SK-N-SH (cell line): ENCODE data around the gene PPP1R2B. TPM values are rescaled to one million over a fixed set of nuclear protein-coding genes. Genes with fewer than 3 reads are reported as not detected.

Experiments used
- CTCF ChIA-PET: fragments of 300-600, 350-600 bp; formaldehyde crosslinking; extraction: SDS; loops from one replicate; lab custom pipeline; 2021; lab: Yijun Ruan, JAX
- POLR2A ChIA-PET: fragments of 350-600 bp; sonication (Branson Sonifier 250); formaldehyde crosslinking; extraction: SDS; loops from one replicate; lab custom pipeline; 2020; ENCODE audit warnings: antibody characterized with exemption, inconsistent platforms; lab: Yijun Ruan, JAX
- DNase-seq: peaks from one replicate; pipeline ENCODE4 v3.0.0; 2012
- H2AFZ ChIP-seq: fragments of 200-600 bp; sonication (generic); 2 replicates; pipeline ENCODE4 v1.8.1; 2016; ENCODE audit warnings: antibody characterized with exemption, mild to moderate bottlenecking, low read depth
- H3F3A ChIP-seq: fragments of 200-600 bp; sonication (generic); replicated peaks from 2 replicates; pipeline ENCODE3; 2016; ENCODE audit warnings: antibody characterized with exemption, mild to moderate bottlenecking; ENCODE audit not compliant: insufficient read depth
- H3K27ac ChIP-seq, 2 experiments: fragments of 200-500 bp in 1 of 2; fragments of 200-600 bp in 1 of 2; sonication (Bioruptor generic) in 1 of 2; sonication (generic), shearing (Covaris generic) in 1 of 2; 2 replicates each; pipeline versions ENCODE4 v1.5.1 to v1.6.1; 2014 to 2016; ENCODE audit warnings: low read depth in 2 of 2, inconsistent platforms in 1 of 2, low read length in 1 of 2, mild to moderate bottlenecking in 1 of 2, mixed read lengths in 1 of 2
- H3K27me3 ChIP-seq: fragments of 200-600 bp; sonication (generic), shearing (Covaris generic); 2 replicates; pipeline ENCODE4 v1.6.1; 2016; ENCODE audit warnings: mixed run types; ENCODE audit not compliant: insufficient read depth
- H3K36me3 ChIP-seq, 2 experiments: fragments of 200-500 bp in 1 of 2; fragments of 200-600 bp in 1 of 2; sonication (Bioruptor generic) in 1 of 2; sonication (generic) in 1 of 2; replicated peaks in 1 of 2; 2 replicates each; pipeline versions ENCODE3 to v1.5.1; 2014 to 2016; ENCODE audit warnings: low read length in 1 of 2, mild to moderate bottlenecking in 1 of 2; ENCODE audit not compliant: insufficient read depth in 2 of 2, control insufficient read depth in 1 of 2
- H3K4me1 ChIP-seq, 2 experiments: fragments of 200-500 bp in 1 of 2; fragments of 200-600 bp in 1 of 2; sonication (Bioruptor generic) in 1 of 2; sonication (generic), shearing (Covaris generic) in 1 of 2; 2 replicates each; pipeline versions ENCODE4 v1.5.1 to v1.6.1; 2014 to 2016; ENCODE audit warnings: low read depth in 1 of 2, low read length in 1 of 2, mixed run types in 1 of 2; ENCODE audit not compliant: insufficient read depth in 2 of 2, control insufficient read depth in 1 of 2
- H3K4me2 ChIP-seq: fragments of 200-600 bp; sonication (generic), shearing (Covaris generic); 2 replicates; pipeline ENCODE4 v1.6.1; 2017; ENCODE audit warnings: mixed run types
- H3K4me3 ChIP-seq, 2 experiments: fragments of 200-500 bp in 1 of 2; fragments of 200-600 bp in 1 of 2; sonication (Bioruptor generic) in 1 of 2; sonication (generic), shearing (Covaris generic) in 1 of 2; 2 replicates each; pipeline versions ENCODE4 v1.5.1 to v1.8.1; 2014 to 2016; ENCODE audit warnings: low read depth in 2 of 2, inconsistent platforms in 1 of 2, low read length in 1 of 2, mild to moderate bottlenecking in 1 of 2, mixed read lengths in 1 of 2, moderate library complexity in 1 of 2
- H3K79me2 ChIP-seq: fragments of 200-600 bp; sonication (generic); 2 replicates; pipeline ENCODE4 v1.8.1; 2017; ENCODE audit warnings: mild to moderate bottlenecking; ENCODE audit not compliant: insufficient read depth
- H3K9ac ChIP-seq: fragments of 200-600 bp; sonication (generic); 2 replicates; pipeline ENCODE4 v1.6.1; 2017; ENCODE audit warnings: mixed run types
- H3K9me2 ChIP-seq: fragments of 200-600 bp; sonication (generic); 2 replicates; pipeline ENCODE4 v1.6.1; 2017; ENCODE audit warnings: mixed run types
- H3K9me3 ChIP-seq: fragments of 200-600 bp; sonication (generic); 2 replicates; pipeline ENCODE4 v1.6.1; 2017; ENCODE audit warnings: mixed run types, mild to moderate bottlenecking, moderate library complexity
- H4K20me1 ChIP-seq: fragments of 200-600 bp; sonication (generic); 2 replicates; pipeline ENCODE4 v1.6.1; 2017; ENCODE audit warnings: mild to moderate bottlenecking, mixed run types; ENCODE audit not compliant: insufficient read depth
- CTCF ChIP-seq: fragments of 200-600 bp; sonication (generic); IDR thresholded peaks from 2 replicates; pipeline ENCODE4 v1.6.1; 2017; ENCODE audit warnings: antibody characterized with exemption, mild to moderate bottlenecking, moderate library complexity
- FOSL2 ChIP-seq: IDR thresholded peaks from 2 replicates; pipeline ENCODE4 v1.4.0; 2012; ENCODE audit warnings: low read depth, mild to moderate bottlenecking, moderate library complexity, borderline replicate concordance
- FOXM1 ChIP-seq: IDR thresholded peaks from 2 replicates; pipeline ENCODE4 v1.4.0; 2012; ENCODE audit warnings: low read depth, mild to moderate bottlenecking
- GATA2 ChIP-seq: sonication (generic); formaldehyde crosslinking; IDR thresholded peaks from 2 replicates; pipeline ENCODE4 v1.5.0; 2020; ENCODE audit warnings: mild to moderate bottlenecking, missing genetic modification reagents
- JUND ChIP-seq: IDR thresholded peaks from 2 replicates; pipeline ENCODE4 v1.4.0; 2012
- MEF2A ChIP-seq: IDR thresholded peaks from 2 replicates; pipeline ENCODE4 v1.4.0; 2012; ENCODE audit warnings: low read depth, borderline replicate concordance
- NFIC ChIP-seq: IDR thresholded peaks from 2 replicates; pipeline ENCODE4 v1.4.0; 2012; ENCODE audit warnings: borderline replicate concordance
- POLR2AphosphoS5 ChIP-seq: IDR thresholded peaks from 2 replicates; pipeline ENCODE4 v1.6.1; 2012; ENCODE audit warnings: low read depth, low read length
- SMC3 ChIP-seq: IDR thresholded peaks from 2 replicates; pipeline ENCODE4 v1.6.1; 2012; ENCODE audit warnings: low read depth, low read length, improper control_type of control experiment
- TAF1 ChIP-seq: IDR thresholded peaks from 2 replicates; pipeline ENCODE4 v1.6.1; 2012; ENCODE audit warnings: low read depth, mild to moderate bottlenecking, low read length, moderate library complexity, borderline replicate concordance
- TCF12 ChIP-seq: IDR thresholded peaks from 2 replicates; pipeline ENCODE4 v1.4.0; 2012
- TEAD4 ChIP-seq: IDR thresholded peaks from 2 replicates; pipeline ENCODE4 v1.4.0; 2012; ENCODE audit warnings: mild to moderate bottlenecking, borderline replicate concordance; ENCODE audit not compliant: insufficient read depth
- USF1 ChIP-seq: IDR thresholded peaks from 2 replicates; pipeline ENCODE4 v1.4.0; 2012; ENCODE audit warnings: low read depth, borderline replicate concordance
- USF2 ChIP-seq: fragments of 150-350 bp; IDR thresholded peaks from 2 replicates; pipeline ENCODE4 v1.6.1; 2017; ENCODE audit warnings: antibody characterized with exemption, low read length, low read depth, borderline replicate concordance
- ZBTB33 ChIP-seq: IDR thresholded peaks from 2 replicates; pipeline ENCODE4 v1.4.0; 2012; ENCODE audit warnings: low read depth, borderline replicate concordance
- WGBS: methylation state at CpG from one replicate; pipeline ENCODE4 v1.1.6; 2017; ENCODE audit warnings: low lambda C conversion rate; 5-methylcytosine and 5-hydroxymethylcytosine counted together
- polyA plus RNA-seq, 3 experiments: library from polyadenylated mRNA; depleted of rRNA; stranded (reverse); fragments of >200 nt; gene quantifications; 2 replicates each; pipeline ENCODE4 v1.2.3, GENCODE V29; 2012
- TF ChIP-seq, protein P1 (sequence below): IDR thresholded peaks from 2 replicates; pipeline ENCODE4; 2012
- TF ChIP-seq, protein P2 (sequence below): IDR thresholded peaks from 2 replicates; pipeline ENCODE4 v1.4.0; 2012; ENCODE audit warnings: low read depth

PPP1R2B gene
- polyA plus RNA-seq, 1 of the 3 experiments (the other 2 are of a cell fraction), result not detected

- H3K4me3 ChIP-seq, result no peak overlapping the region
- H3K4me1 ChIP-seq, result no peaks in the 10 kb centered on the region
- CTCF ChIA-PET, result no interaction called here
- no peaks in the 10 kb centered on the region for H3K9me3 ChIP-seq
- H3K9ac ChIP-seq, result no peak overlapping the region
- DNase-seq, result no peak
- H3K79me2 ChIP-seq, result no peaks in the 10 kb centered on the region
- H3K4me2 ChIP-seq, result no peak overlapping the region
- WGBS, result 42% methylated on average over 3 of the region's 3 CpGs
- H3K36me3 ChIP-seq, result no peaks in the 10 kb centered on the region
- H3F3A ChIP-seq, result no peaks in the 10 kb centered on the region
- no peaks in the 10 kb centered on the region for H4K20me1 ChIP-seq
- H3K27me3 ChIP-seq, result no peaks in the 10 kb centered on the region
- H3K27ac ChIP-seq, result no peak overlapping the region
- H2AFZ ChIP-seq, result no peak overlapping the region
- POLR2A ChIA-PET, result no interaction called here
- TF ChIP-seq CTCF (no peak), ZBTB33 (no peak), USF2 (no peak), USF1 (no peak), SMC3 (no peak), TCF12 (no peak), FOSL2 (no peak), POLR2AphosphoS5 (no peak), FOXM1 (no peak), NFIC (no peak), JUND (no peak), TEAD4 (no peak), GATA2 (no peak), TAF1 (no peak), MEF2A (no peak)
- TF ChIP-seq, protein P1, sequence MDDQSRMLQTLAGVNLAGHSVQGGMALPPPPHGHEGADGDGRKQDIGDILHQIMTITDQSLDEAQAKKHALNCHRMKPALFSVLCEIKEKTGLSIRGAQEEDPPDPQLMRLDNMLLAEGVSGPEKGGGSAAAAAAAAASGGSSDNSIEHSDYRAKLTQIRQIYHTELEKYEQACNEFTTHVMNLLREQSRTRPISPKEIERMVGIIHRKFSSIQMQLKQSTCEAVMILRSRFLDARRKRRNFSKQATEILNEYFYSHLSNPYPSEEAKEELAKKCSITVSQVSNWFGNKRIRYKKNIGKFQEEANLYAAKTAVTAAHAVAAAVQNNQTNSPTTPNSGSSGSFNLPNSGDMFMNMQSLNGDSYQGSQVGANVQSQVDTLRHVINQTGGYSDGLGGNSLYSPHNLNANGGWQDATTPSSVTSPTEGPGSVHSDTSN, result no peak
- TF ChIP-seq, protein P2, sequence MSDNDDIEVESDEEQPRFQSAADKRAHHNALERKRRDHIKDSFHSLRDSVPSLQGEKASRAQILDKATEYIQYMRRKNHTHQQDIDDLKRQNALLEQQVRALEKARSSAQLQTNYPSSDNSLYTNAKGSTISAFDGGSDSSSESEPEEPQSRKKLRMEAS, result no peak
- no peaks in the 10 kb centered on the region for H3K9me2 ChIP-seq
These were observed 14.2 kb upstream of the PPP1R2B start for GRCh38 chr5:156835905-156836304.
